NOMO-1 treated with dmso at 0.1 percent for 144 hours (cell line): ENCODE data around the gene FZR1.
"Not testable (repeated sequence)": the region's sequence is repeated elsewhere in the genome, so short reads cannot be mapped to it uniquely, and the experiment has no call there.

Source experiments
- DNase-seq: peaks from one replicate; lab custom pipeline; 2025; ENCODE audit not compliant: unreplicated experiment; lab: John Stamatoyannopoulos, UW

Gene FZR1

GRCh38 chr19:3570606-3571011, 64.5 kb downstream of the FZR1 start:
- DNase-seq: no peak

GRCh38 chr19:3572132-3572854, 66.2 kb downstream of the FZR1 start:
- DNase-seq: peak; percentile 99

- DNase-seq: no peak
Measured at GRCh38 chr19:3572855-3573161, 66.7 kb downstream of the FZR1 start, which contains the start of gene HMG20B. HMG20B (plus strand) TSS chr19:3572944; CDS start chr19:3573310, 366 bp downstream.

- no peak for DNase-seq
Measured at GRCh38 chr19:3573162-3573857, 67.2 kb downstream of the FZR1 start.

- peak; percentile 88 for DNase-seq
Measured at GRCh38 chr19:3573858-3574637, 67.9 kb downstream of the FZR1 start.

GRCh38 chr19:3575260-3575741, 69.2 kb downstream of the FZR1 start:
- DNase-seq: no peak

GRCh38 chr19:3575949-3576673, 70.0 kb downstream of the FZR1 start:
- DNase-seq: no peak

- no peak for DNase-seq
Measured at GRCh38 chr19:3576696-3577443, 70.8 kb downstream of the FZR1 start.

GRCh38 chr19:3577723-3578344, 71.7 kb downstream of the FZR1 start:
- DNase-seq: no peak

- DNase-seq: no peak
Measured at GRCh38 chr19:3578390-3578789, 72.3 kb downstream of the FZR1 start.

GRCh38 chr19:3580156-3580934, 74.2 kb downstream of the FZR1 start:
- DNase-seq: no peak

- not testable (repeated sequence) for DNase-seq
Measured at GRCh38 chr19:3581792-3582191, 75.7 kb downstream of the FZR1 start.

GRCh38 chr19:3584036-3584802, 78.1 kb downstream of the FZR1 start:
- not testable (repeated sequence) for DNase-seq

GRCh38 chr19:3585301-3586126, 79.4 kb downstream of the FZR1 start, which contains the start of gene GIPC3:
GIPC3 (plus strand) TSS chr19:3585478; CDS start chr19:3585598, 120 bp downstream.
- no peak for DNase-seq

GRCh38 chr19:3586127-3586626, 80.1 kb downstream of the FZR1 start:
- no peak for DNase-seq

GRCh38 chr19:3586707-3587346, 80.7 kb downstream of the FZR1 start:
- no peak for DNase-seq
